Activated CD8-positive, alpha-beta memory T cell treated with anti-CD3 and anti-CD28 coated beads for 24 hours (primary cell): ENCODE data around the gene EBF4.

Experiments
- DNase-seq: peaks from one replicate; pipeline ENCODE4 v3.0.0-alpha.2; 2020

EBF4 gene

GRCh38 chr20:2745936-2746635 lies 53.5 kb downstream of the EBF4 start:
- DNase-seq = peak; percentile 51

DNA sequence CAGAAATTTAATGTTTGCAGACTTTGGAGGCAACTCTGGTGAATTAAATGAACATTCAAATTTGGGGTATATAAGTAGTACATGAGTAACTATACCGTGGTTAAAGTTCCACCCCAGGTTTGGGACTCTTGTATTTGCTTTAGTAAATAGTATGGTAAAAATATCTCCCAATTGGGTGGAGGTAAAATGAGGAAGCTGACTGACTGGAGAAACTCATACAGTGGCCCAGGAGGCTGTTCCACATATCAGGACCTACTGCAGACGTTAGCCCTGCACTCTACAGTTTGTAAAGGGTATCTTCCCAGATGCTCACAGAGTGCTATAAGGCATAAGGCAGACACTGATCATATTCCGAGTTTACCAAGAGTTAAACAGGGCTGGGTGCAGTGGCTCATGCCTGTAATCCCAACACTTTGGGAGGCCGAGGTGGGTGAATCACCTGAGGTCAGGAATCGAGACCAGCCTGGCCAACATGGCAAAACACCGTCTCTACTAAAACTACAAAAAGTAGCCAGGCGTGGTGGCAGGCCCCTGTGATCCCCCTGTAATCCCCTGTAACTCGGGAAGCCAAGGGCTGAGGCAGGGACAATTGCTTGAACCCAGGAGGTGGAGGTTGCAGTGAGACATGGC lies 54.2 kb downstream of the EBF4 start:
- peak; percentile 42 for DNase-seq

DNA sequence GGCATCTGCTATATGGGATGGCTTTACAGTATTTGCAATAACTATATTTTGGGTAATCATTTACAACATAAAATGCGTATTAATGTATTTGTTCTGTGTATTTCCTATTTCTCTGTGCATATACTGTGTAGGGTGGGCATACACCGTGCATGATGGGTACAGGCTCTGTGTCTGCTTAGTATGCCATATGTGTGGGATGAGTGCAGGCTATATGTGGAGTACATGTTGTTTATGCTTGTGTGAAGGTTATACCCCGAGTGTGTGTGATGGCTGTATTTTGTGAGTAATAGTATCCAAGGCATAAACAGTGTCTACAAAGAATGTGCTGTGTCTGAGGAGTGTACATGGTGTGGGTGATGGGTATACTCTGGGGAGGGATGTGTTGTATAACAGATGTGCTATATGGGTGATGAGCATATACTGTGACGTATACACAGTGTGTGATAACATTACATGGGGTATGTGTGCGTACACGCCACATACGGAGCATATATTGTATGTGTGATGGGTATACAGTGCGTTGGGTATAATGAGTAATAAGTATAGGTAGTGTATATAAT lies 55.2 kb downstream of the EBF4 start:
- DNase-seq = peak; percentile 51

- DNase-seq = peak; percentile 54
Measured at GRCh38 chr20:2748551-2749342, 56.2 kb downstream of the EBF4 start.

- no peak for DNase-seq
Measured at GRCh38 chr20:2749343-2749950, 56.9 kb downstream of the EBF4 start.

DNA sequence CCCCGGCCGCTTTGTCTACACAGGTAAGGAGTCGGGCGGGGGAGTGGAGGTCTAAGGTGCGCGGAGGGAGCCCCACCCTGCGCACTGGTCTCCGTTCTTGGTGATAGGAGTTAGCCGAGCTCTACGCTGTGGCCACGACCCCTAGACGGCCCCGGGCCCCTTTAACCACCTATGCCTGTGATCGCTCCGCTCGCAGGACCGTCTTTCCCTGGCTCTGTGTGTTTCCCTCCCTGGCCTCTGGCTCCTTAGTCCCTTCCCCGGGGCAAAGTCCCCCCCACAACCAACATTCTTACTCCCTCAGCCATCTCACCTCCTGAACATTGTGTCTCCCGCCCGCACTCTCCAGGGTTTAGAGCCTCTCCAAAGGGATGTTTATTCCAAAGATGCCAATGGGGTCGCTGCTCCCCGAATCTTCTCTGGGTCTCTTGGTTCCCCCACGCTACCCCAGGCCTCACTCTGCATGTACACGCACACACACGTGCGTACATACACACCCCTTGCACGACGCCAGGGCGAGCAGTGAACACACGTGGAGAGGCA lies 57.4 kb downstream of the EBF4 start:
- DNase-seq = peak; percentile 57

- peak; percentile 62 for DNase-seq
Measured at GRCh38 chr20:2750491-2751251, 58.1 kb downstream of the EBF4 start.

- DNase-seq = peak; percentile 56
Measured at GRCh38 chr20:2751347-2751877, 58.8 kb downstream of the EBF4 start.

- DNase-seq = peak; percentile 81
Measured at GRCh38 chr20:2751878-2752566, 59.4 kb downstream of the EBF4 start.

DNA sequence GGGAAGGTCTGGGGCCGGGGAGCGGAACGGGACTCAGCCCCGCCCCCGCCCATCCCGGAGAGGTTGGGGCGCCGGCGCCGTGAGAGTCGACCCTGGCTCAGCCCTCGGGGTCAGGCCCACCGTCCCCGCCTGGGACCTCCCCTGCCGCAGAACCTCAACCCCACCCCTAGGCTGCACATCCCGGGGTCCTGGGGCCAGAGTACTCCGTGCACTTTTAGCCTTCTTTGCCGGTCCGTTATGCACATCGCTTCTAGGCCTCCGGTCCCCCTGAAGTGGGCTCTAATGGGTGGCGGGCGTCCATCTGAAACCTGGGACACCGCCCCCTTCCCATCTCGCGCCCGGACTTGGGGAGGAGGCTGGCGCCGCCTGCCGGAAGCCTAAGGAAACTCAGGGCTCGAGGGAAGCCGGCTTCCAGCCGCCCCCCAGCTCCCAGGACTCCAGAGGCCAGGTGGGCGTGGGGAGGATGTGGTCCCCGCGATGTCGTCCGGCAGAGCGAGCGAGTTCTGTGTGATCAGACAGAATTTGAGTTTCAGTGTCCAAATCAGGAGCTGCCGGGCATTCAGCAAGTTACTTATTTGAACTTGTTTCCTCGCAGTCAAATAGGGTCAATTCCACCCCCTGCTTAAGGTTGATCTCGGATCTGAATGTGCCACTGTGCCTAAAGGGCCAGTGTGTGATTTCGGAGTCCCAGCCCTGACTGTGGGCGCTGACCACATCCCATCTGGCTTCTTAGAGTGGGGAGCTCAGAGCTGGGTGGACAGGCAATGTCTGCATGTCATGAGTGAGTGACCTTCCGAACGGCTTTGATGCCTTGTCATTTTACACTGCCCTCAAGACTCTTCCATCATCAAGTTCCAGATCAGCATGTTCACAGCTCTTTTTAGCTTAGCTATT lies 60.2 kb downstream of the EBF4 start:
- DNase-seq = peak; percentile 80

GRCh38 chr20:2753461-2754040 lies 61.0 kb downstream of the EBF4 start:
- DNase-seq = peak; percentile 54

DNA sequence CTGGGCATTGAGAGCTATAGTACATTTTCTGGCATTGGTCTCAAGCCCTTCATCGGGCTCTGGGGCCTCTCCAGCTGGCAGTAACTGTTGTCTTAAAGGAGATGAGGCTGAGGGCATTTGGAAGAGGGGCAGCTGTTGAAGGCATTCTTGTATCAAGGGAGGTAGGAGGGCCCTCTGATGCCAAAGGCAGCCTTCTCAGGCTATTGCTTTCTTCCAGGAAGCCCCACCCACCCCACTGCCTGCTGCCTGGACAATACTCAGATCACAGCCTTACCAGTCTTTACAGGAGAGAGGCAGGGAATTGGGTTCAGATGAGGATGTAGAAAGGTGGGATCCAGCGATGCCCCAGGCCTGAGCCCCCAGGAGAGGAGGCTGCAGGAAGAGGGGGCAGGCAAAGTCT lies 61.8 kb downstream of the EBF4 start:
- DNase-seq = no peak

DNA sequence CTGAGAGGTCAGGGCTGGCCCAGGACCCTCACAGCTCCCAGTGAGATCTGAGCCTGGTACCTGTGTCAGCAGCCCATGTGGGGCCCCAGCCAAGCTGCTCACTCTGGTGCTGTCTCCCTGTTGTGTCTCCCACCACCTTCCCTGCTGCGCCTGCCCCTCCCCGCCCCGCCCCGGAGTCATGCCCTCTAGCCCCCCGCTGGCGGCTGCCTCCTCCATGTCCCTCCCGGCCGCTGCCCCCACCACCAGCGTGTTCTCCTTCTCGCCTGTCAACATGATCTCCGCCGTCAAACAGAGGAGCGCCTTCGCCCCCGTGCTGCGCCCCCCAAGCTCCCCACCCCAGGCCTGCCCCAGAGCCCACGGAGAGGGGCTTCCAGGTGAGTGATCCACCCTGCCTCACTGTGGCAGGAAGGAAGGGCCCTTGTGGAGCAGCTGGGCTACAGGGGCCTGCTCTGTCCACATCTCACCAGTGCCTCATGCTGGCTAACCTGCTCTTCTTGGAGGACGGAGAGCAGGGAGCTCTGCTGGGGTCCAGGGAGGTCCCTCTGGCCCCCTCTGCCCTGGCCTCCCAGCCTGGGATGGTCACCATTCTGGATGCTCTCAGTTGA lies 63.0 kb downstream of the EBF4 start:
- DNase-seq = peak; percentile 49

- peak; percentile 56 for DNase-seq
Measured at GRCh38 chr20:2756056-2756611, 63.6 kb downstream of the EBF4 start.

GRCh38 chr20:2757001-2757400 lies 64.4 kb downstream of the EBF4 start:
- peak; percentile 21 for DNase-seq

DNA sequence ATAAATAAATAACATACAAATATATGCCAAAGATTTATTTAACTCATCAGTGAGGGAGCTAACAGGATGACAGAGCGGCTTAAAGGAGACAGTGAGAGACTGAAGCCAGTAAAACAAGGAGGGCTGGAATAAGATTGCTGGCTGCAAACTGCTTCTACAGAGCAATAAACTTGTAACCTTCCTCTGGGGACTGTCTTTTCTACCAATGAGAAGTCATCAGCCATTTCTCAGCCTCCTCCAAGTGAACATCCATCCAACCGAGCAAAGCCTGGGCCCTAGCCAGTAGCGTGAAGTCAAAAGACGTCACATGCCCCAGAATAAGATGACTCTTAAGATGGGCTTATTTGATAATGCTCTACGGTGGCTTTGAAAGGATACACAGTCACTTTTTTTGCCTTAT lies 65.4 kb downstream of the EBF4 start:
- peak; percentile 26 for DNase-seq

- DNase-seq = peak; percentile 51
Measured at GRCh38 chr20:2759143-2759542, 66.6 kb downstream of the EBF4 start.

DNA sequence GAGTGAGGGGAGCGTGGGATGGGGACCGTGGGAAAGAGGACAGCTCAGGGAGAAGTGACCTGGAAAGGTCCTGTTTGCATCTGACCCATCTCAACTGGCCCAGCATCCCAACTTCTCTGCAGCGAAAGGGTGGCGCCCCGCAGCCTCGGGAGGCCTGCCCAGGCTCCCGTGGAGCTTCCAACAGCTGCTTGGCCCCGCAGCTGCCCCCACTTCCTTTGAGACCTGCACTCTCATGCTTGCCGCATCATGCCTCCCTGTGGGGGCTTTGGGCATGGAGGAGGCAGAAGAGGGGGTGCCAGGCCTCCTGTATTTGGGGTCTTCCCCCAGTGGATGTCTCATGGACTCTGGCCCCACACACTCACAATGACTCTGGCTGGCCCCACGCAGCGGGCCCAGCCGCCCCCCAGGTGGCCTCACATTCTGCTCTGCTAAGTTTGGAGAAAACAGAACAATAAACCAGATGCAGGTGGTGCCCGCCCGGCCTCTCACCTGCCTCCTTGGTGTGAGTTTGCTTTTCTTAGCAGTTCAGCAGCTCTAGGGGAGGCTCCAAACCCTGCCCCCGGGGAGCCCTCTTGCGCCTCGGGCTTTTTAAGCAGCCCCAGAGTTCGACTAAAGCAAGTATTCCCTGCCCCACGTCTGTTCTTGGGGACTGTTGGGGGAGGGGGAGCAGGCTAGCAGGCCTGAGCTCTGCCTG lies 67.2 kb downstream of the EBF4 start:
- DNase-seq = peak; percentile 47
